Osteoblast (primary cell): ENCODE data around the gene FASN. TPM values are rescaled to one million over a fixed set of nuclear protein-coding genes. Genes with fewer than 3 reads are reported as not detected.

Source experiments
- DNase-seq: peaks from one replicate; pipeline ENCODE4 v3.0.0; 2011; ENCODE audit warnings: low spot score, mixed read lengths; ENCODE audit not compliant: insufficient read length; ENCODE audit errors: missing footprints
- H2AFZ ChIP-seq: 2 replicates; pipeline ENCODE4 v1.6.0; 2011; ENCODE audit warnings: mild to moderate bottlenecking, low read length
- H3K27ac ChIP-seq: 2 replicates; pipeline ENCODE4 v1.5.1; 2011; ENCODE audit warnings: mild to moderate bottlenecking, low read depth, low read length, moderate library complexity
- H3K27me3 ChIP-seq: 2 replicates; pipeline ENCODE4 v1.6.0; 2012; ENCODE audit warnings: mild to moderate bottlenecking, control low read depth, inconsistent platforms, low read length, moderate library complexity; ENCODE audit not compliant: insufficient read depth
- H3K36me3 ChIP-seq: 2 replicates; pipeline ENCODE4 v1.5.1; 2011; ENCODE audit warnings: mild to moderate bottlenecking, low read length, control low read depth, moderate library complexity; ENCODE audit not compliant: insufficient read depth
- H3K4me1 ChIP-seq: 2 replicates; pipeline ENCODE4 v1.5.1; 2011; ENCODE audit warnings: mild to moderate bottlenecking, low read length, control low read depth, moderate library complexity; ENCODE audit not compliant: insufficient read depth
- H3K4me2 ChIP-seq: 2 replicates; pipeline ENCODE4 v1.6.0; 2011; ENCODE audit warnings: mild to moderate bottlenecking, low read length; ENCODE audit not compliant: insufficient read depth
- H3K4me3 ChIP-seq: fragments of 200-600 bp; sonication (generic); 3 replicates; pipeline ENCODE4 v1.5.1; 2012; ENCODE audit warnings: mild to moderate bottlenecking, low read length, inconsistent platforms; ENCODE audit not compliant: insufficient read depth
- H3K79me2 ChIP-seq: 2 replicates; pipeline ENCODE4 v1.6.0; 2012; ENCODE audit warnings: mild to moderate bottlenecking, low read length, control low read depth, inconsistent platforms; ENCODE audit not compliant: insufficient read depth
- H3K9me3 ChIP-seq: 2 replicates; pipeline ENCODE4 v1.5.1; 2011; ENCODE audit warnings: low read depth, low read length, control low read depth
- H4K20me1 ChIP-seq: 2 replicates; pipeline ENCODE4 v1.6.0; 2012; ENCODE audit warnings: mild to moderate bottlenecking, low read length, control low read depth; ENCODE audit not compliant: insufficient read depth
- total RNA-seq: library from RNA; depleted of rRNA; stranded (reverse); fragments of >200 nt; gene quantifications from 2 replicates; pipeline ENCODE4 v1.2.3, GENCODE V29; 2012
- TF ChIP-seq, protein P1 (sequence below): IDR thresholded peaks from 2 replicates; pipeline ENCODE4 v1.5.1; 2011; ENCODE audit warnings: mild to moderate bottlenecking, low read depth, low read length, moderate library complexity; ENCODE audit errors: extremely low read depth

The FASN gene
- total RNA-seq, 1 donor = 142 TPM

- Histone ChIP-seq H3K79me2 (no peaks in the 10 kb centered on the region), H3K9me3 (no peaks in the 10 kb centered on the region), H3K27ac (no peak overlapping the region), H3K4me2 (no peak overlapping the region), H4K20me1 (no peaks in the 10 kb centered on the region), H3K4me1 (no peaks in the 10 kb centered on the region), H3K36me3 (peaks cover 7% of the 10 kb centered on the region), H3K27me3 (no peaks in the 10 kb centered on the region), H3K4me3 (no peak overlapping the region), H2AFZ (no peak overlapping the region)
- peak; percentile 72 for DNase-seq
- TF ChIP-seq, protein P1, sequence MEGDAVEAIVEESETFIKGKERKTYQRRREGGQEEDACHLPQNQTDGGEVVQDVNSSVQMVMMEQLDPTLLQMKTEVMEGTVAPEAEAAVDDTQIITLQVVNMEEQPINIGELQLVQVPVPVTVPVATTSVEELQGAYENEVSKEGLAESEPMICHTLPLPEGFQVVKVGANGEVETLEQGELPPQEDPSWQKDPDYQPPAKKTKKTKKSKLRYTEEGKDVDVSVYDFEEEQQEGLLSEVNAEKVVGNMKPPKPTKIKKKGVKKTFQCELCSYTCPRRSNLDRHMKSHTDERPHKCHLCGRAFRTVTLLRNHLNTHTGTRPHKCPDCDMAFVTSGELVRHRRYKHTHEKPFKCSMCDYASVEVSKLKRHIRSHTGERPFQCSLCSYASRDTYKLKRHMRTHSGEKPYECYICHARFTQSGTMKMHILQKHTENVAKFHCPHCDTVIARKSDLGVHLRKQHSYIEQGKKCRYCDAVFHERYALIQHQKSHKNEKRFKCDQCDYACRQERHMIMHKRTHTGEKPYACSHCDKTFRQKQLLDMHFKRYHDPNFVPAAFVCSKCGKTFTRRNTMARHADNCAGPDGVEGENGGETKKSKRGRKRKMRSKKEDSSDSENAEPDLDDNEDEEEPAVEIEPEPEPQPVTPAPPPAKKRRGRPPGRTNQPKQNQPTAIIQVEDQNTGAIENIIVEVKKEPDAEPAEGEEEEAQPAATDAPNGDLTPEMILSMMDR = no peak
Measured at GRCh38 chr17:82108961-82109475, 11.0 kb upstream of the FASN start.

DNA sequence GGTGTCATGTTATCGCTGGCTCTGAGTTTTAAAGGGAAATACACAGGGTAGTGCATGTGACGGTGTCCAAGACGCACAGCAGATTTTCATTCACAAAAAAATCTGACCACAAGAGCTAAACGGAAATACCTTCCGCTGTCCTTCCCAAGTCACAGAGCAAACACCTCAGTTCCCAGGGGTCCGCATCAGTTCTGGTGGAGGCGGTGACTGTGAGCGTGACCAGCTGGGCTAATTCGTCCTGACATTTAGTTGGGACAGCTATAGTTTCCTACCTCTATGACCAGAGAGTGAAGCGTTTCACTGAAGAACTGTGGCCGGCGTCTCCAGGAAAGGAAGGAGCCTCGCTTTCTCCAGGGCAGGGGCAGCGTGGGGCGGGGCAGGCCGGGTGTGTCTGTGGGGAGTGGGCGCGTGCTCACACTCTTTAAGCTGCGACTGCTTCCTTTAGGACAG, 10.5 kb upstream of the FASN start:
- Histone ChIP-seq H3K4me3 (no peak overlapping the region), H3K27ac (no peak overlapping the region), H3K27me3 (no peaks in the 10 kb centered on the region), H4K20me1 (no peaks in the 10 kb centered on the region), H3K4me2 (no peak overlapping the region), H3K4me1 (no peaks in the 10 kb centered on the region), H2AFZ (no peak overlapping the region), H3K79me2 (no peaks in the 10 kb centered on the region), H3K9me3 (no peaks in the 10 kb centered on the region), H3K36me3 (peaks cover 7% of the 10 kb centered on the region)
- DNase-seq = peak; percentile 31
- TF ChIP-seq, protein P1 = no peak

- peak; percentile 22 for DNase-seq
- Histone ChIP-seq H3K9me3 (no peaks in the 10 kb centered on the region), H4K20me1 (no peaks in the 10 kb centered on the region), H3K36me3 (peaks cover 7% of the 10 kb centered on the region), H3K4me2 (no peak overlapping the region), H3K79me2 (no peaks in the 10 kb centered on the region), H3K4me3 (no peak overlapping the region), H3K27me3 (no peaks in the 10 kb centered on the region), H2AFZ (no peak overlapping the region), H3K4me1 (no peaks in the 10 kb centered on the region), H3K27ac (no peak overlapping the region)
- TF ChIP-seq, protein P1 = no peak
Measured at GRCh38 chr17:82108038-82108437, 10.0 kb upstream of the FASN start.

DNA sequence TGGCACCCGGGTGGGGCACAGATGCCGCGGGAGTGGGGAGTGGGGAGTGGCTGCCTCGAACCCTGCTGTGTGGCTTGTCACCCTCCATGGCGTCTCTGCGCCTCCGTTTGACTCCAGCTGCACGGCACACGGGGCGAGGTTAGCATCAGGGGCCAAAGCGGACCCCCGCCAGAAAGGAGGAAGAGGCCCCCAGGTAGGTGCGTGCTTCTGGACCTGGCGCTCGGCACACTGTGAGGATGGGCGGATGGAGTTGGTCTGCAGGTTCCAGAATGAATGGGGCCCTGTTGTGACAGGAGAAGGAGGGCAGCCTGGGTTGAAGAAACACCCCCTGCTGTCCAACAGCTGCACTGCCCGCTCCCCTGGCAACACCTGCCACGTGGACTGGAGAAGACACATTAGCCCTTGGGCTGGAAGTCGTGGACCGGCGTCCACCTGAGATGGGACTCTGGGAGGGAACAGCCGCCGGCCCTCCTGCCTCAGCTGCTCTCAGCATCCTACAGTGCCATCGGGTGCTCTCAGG, 9.4 kb upstream of the FASN start:
- H3K9me3 ChIP-seq = no peaks in the 10 kb centered on the region
- peaks cover 3% of the 10 kb centered on the region for H3K36me3 ChIP-seq
- H3K4me3 ChIP-seq = no peak overlapping the region
- no peaks in the 10 kb centered on the region for H3K27me3 ChIP-seq
- H3K79me2 ChIP-seq = no peaks in the 10 kb centered on the region
- DNase-seq = peak; percentile 78
- TF ChIP-seq, protein P1 = no peak
- H3K4me1 ChIP-seq = no peaks in the 10 kb centered on the region
- no peak overlapping the region for H3K27ac ChIP-seq
- no peak overlapping the region for H3K4me2 ChIP-seq
- H2AFZ ChIP-seq = no peak overlapping the region
- H4K20me1 ChIP-seq = no peaks in the 10 kb centered on the region
